ENCODE measurements around the gene RCL1. TPM values are rescaled to one million over a fixed set of nuclear protein-coding genes. Genes with fewer than 3 reads are reported as not detected.
A peak's percentile ranks its signal among the peaks of the same experiment; 100 is the strongest.

RCL1 gene
- total and polyA plus RNA-seq, 2 of the 13 experiments (the other 11 are each of a cell fraction or from before 2014, with no cell fraction given) = 22.3 to 31.6 TPM

DNA sequence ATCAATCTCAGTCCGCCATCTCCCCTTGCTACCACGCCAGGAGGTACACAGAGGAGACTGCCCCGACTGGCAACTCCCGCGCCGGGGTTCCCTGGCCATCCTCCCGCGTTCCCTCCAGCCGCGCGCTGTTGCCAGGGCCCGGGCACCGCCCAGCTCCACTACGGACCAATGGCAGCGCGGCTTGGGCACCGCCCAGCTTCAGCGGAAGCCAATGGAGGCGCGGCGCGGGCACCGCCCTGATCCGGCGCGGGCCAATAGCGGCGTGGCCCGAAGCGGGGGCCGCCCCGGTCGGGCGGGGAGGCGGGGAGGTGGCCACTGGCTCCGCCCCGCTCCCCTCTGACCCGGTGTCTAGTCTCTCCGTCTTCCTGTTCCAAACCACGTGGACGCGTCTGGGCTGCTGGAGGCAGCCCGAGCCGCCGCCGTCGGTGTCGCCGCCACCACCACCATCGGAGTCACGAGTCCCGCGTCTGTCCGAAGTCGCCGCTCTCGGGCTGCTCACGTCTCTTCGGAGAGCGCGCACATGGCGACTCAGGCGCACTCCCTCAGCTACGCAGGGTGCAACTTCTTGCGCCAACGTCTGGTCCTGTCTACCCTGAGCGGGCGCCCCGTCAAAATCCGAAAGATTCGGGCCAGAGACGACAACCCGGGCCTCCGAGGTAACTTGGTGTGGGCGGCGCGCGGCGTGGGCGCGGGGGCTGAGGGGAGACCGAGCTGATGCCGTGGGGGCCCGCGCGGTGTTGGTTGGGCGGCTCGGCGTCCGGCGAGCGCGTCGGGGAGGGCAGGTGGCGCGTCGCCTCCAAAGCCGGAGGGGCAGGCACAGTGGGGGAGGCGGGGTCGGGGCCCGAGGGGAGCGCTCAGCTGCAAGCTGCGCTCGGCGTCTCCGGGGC is at the start of gene RCL1 (continued):
- TF ChIP-seq ZNF772 (CRISPR knock-in tag; IDR thresholded peaks at IDR 0.05) (0 out of 2 replicates have a peak, but pooled peaks have one; percentile 46), RXRA (CRISPR knock-in tag; IDR thresholded peaks at IDR 0.05) (peak; percentile 81), ZNF709 (CRISPR knock-in tag; IDR thresholded peaks at IDR 0.05) (peak; percentile 4; the same call in 1 of the 2 replicates), TMF1 (CRISPR knock-in tag; IDR thresholded peaks at IDR 0.05; ENCODE audit: low read depth) (no peak), PTBP1 (IDR thresholded peaks at IDR 0.05; ENCODE audit: low read depth, low read length, poor library complexity, severe bottlenecking) (peak; percentile 48), NR1H2 (CRISPR knock-in tag; IDR thresholded peaks at IDR 0.05; ENCODE audit: borderline replicate concordance, low read depth) (no peak; the same call in 1 of the 2 replicates), U2AF2 (IDR thresholded peaks at IDR 0.05; ENCODE audit: low read depth, low read length) (no peak), TOE1 (CRISPR knock-in tag; IDR thresholded peaks at IDR 0.05) (peak; percentile 75; the same call in 1 of the 2 replicates), BCL6 (CRISPR knock-in tag; IDR thresholded peaks at IDR 0.05) (no peak), NPAS2 (CRISPR knock-in tag; IDR thresholded peaks at IDR 0.05; ENCODE audit: borderline replicate concordance) (no peak), SP140L (CRISPR knock-in tag; IDR thresholded peaks at IDR 0.05; ENCODE audit: borderline replicate concordance) (no peak)
- TF ChIP-seq, protein P1, sequence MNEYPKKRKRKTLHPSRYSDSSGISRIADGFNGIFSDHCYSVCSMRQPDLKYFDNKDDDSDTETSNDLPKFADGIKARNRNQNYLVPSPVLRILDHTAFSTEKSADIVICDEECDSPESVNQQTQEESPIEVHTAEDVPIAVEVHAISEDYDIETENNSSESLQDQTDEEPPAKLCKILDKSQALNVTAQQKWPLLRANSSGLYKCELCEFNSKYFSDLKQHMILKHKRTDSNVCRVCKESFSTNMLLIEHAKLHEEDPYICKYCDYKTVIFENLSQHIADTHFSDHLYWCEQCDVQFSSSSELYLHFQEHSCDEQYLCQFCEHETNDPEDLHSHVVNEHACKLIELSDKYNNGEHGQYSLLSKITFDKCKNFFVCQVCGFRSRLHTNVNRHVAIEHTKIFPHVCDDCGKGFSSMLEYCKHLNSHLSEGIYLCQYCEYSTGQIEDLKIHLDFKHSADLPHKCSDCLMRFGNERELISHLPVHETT (CRISPR knock-in tag; conservative IDR thresholded peaks at IDR 0.05) = no peak
- TF ChIP-seq, protein P2, sequence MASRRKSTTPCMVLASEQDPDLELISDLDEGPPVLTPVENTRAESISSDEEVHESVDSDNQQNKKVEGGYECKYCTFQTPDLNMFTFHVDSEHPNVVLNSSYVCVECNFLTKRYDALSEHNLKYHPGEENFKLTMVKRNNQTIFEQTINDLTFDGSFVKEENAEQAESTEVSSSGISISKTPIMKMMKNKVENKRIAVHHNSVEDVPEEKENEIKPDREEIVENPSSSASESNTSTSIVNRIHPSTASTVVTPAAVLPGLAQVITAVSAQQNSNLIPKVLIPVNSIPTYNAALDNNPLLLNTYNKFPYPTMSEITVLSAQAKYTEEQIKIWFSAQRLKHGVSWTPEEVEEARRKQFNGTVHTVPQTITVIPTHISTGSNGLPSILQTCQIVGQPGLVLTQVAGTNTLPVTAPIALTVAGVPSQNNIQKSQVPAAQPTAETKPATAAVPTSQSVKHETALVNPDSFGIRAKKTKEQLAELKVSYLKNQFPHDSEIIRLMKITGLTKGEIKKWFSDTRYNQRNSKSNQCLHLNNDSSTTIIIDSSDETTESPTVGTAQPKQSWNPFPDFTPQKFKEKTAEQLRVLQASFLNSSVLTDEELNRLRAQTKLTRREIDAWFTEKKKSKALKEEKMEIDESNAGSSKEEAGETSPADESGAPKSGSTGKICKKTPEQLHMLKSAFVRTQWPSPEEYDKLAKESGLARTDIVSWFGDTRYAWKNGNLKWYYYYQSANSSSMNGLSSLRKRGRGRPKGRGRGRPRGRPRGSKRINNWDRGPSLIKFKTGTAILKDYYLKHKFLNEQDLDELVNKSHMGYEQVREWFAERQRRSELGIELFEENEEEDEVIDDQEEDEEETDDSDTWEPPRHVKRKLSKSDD (CRISPR knock-in tag; IDR thresholded peaks at IDR 0.05; ENCODE audit: low read depth) = no peak
- TF ChIP-seq, protein P3, sequence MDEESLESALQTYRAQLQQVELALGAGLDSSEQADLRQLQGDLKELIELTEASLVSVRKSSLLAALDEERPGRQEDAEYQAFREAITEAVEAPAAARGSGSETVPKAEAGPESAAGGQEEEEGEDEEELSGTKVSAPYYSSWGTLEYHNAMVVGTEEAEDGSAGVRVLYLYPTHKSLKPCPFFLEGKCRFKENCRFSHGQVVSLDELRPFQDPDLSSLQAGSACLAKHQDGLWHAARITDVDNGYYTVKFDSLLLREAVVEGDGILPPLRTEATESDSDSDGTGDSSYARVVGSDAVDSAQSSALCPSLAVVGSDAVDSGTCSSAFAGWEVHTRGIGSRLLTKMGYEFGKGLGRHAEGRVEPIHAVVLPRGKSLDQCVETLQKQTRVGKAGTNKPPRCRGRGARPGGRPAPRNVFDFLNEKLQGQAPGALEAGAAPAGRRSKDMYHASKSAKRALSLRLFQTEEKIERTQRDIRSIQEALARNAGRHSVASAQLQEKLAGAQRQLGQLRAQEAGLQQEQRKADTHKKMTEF (CRISPR knock-in tag; IDR thresholded peaks at IDR 0.05) = no peak
- TF ChIP-seq, protein P4, sequence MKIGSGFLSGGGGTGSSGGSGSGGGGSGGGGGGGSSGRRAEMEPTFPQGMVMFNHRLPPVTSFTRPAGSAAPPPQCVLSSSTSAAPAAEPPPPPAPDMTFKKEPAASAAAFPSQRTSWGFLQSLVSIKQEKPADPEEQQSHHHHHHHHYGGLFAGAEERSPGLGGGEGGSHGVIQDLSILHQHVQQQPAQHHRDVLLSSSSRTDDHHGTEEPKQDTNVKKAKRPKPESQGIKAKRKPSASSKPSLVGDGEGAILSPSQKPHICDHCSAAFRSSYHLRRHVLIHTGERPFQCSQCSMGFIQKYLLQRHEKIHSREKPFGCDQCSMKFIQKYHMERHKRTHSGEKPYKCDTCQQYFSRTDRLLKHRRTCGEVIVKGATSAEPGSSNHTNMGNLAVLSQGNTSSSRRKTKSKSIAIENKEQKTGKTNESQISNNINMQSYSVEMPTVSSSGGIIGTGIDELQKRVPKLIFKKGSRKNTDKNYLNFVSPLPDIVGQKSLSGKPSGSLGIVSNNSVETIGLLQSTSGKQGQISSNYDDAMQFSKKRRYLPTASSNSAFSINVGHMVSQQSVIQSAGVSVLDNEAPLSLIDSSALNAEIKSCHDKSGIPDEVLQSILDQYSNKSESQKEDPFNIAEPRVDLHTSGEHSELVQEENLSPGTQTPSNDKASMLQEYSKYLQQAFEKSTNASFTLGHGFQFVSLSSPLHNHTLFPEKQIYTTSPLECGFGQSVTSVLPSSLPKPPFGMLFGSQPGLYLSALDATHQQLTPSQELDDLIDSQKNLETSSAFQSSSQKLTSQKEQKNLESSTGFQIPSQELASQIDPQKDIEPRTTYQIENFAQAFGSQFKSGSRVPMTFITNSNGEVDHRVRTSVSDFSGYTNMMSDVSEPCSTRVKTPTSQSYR (CRISPR knock-in tag; IDR thresholded peaks at IDR 0.05; ENCODE audit: borderline replicate concordance) = no peak

Measured in HepG2 (cell line).